T-cell (primary cell): Measurements from ENCODE around the gene PEX1. TPM values are rescaled to one million over a fixed set of nuclear protein-coding genes. Genes with fewer than 3 reads are reported as not detected.
"Not testable (repeated sequence)": the region's sequence is repeated elsewhere in the genome, so short reads cannot be mapped to it uniquely, and the experiment has no call there.

ENCODE experiments used
- ATAC-seq, 4 experiments: fragments of 200-7000 bp in 3 of 4; fragments of 150-1000 bp in 1 of 4; cut with Tn5 transposase; replicated peaks in 1 of 4; 1 replicate in 3 of 4; 2 replicates in 1 of 4; pipeline ENCODE4 v1.10.0; 2021; ENCODE audit warnings: moderate library complexity in 3 of 4, mild to moderate bottlenecking in 2 of 4, moderate number of reproducible peaks in 1 of 4
- CTCF ChIA-PET, 2 donors: fragments of 300-600 bp; sonication (Branson Sonifier 250); formaldehyde crosslinking; loops; one replicate each; lab custom pipeline; 2022; ENCODE audit warnings: antibody characterized with exemption in 2 of 2; lab: Charles Lee
- POLR2A ChIA-PET, 2 donors: fragments of 300-600 bp; sonication (Branson Sonifier 250); formaldehyde crosslinking; loops; one replicate each; lab custom pipeline; 2022; ENCODE audit warnings: antibody characterized with exemption in 2 of 2; lab: Charles Lee
- DNase-seq, 35 experiments: peaks; one replicate each; pipeline versions ENCODE4 v3.0.0 to v3.0.0-alpha.2; 2013 to 2023
- H3K27ac ChIP-seq: one replicate; pipeline ENCODE4 v1.5.1; 2013; ENCODE audit warnings: low read length
- H3K27me3 ChIP-seq, 2 experiments: replicated peaks in 1 of 2; 1 replicate in 1 of 2; 2 replicates in 1 of 2; pipeline versions ENCODE4 v1.6.1 to v1.7.0; 2013; ENCODE audit warnings: low read length in 1 of 2, mixed read lengths in 1 of 2; ENCODE audit not compliant: control insufficient read depth in 2 of 2, insufficient read depth in 2 of 2; ENCODE audit errors: extremely low read depth in 1 of 2
- H3K36me3 ChIP-seq, 2 donors: 1 replicate in 1 of 2; 2 replicates in 1 of 2; pipeline versions ENCODE4 v1.6.1 to v1.7.0; 2013; ENCODE audit warnings: low read length in 1 of 2; ENCODE audit not compliant: control insufficient read depth in 2 of 2, insufficient read depth in 1 of 2; ENCODE audit errors: extremely low read depth in 1 of 2
- H3K4me1 ChIP-seq, 2 experiments: 1 replicate in 1 of 2; 2 replicates in 1 of 2; pipeline versions ENCODE4 v1.6.1 to v1.7.0; 2013; ENCODE audit warnings: low read length in 2 of 2, mixed read lengths in 1 of 2; ENCODE audit not compliant: insufficient read depth in 2 of 2, control insufficient read depth in 1 of 2; ENCODE audit errors: extremely low read depth in 1 of 2
- H3K4me3 ChIP-seq, 2 donors: 1 replicate in 1 of 2; 2 replicates in 1 of 2; pipeline versions ENCODE4 v1.5.1 to v1.7.0; 2013; ENCODE audit warnings: mild to moderate bottlenecking in 2 of 2, low read length in 1 of 2, moderate library complexity in 1 of 2; ENCODE audit not compliant: control insufficient read depth in 1 of 2; ENCODE audit errors: extremely low read depth in 1 of 2
- H3K9me3 ChIP-seq: 2 replicates; pipeline ENCODE4 v1.7.0; 2013
- H3K27ac Mint-ChIP-seq, 2 donors: one replicate each; pipeline ENCODE4 v1.8.0; 2020 to 2021; ENCODE audit warnings: mild to moderate bottlenecking in 2 of 2, mixed read lengths in 2 of 2
- H3K27me3 Mint-ChIP-seq, 2 donors: one replicate each; pipeline ENCODE4 v1.8.0; 2021 to 2022; ENCODE audit warnings: mixed read lengths in 2 of 2
- H3K36me3 Mint-ChIP-seq: one replicate; pipeline ENCODE4 v1.8.0; 2021; ENCODE audit warnings: mixed read lengths
- H3K4me1 Mint-ChIP-seq, 3 donors: one replicate each; pipeline ENCODE4 v1.8.0; 2020 to 2022; ENCODE audit warnings: mixed read lengths in 3 of 3, mild to moderate bottlenecking in 1 of 3
- H3K4me3 Mint-ChIP-seq, 3 donors: one replicate each; pipeline ENCODE4 v1.8.0; 2020 to 2022; ENCODE audit warnings: mild to moderate bottlenecking in 3 of 3, mixed read lengths in 3 of 3, moderate library complexity in 3 of 3
- H3K9me3 Mint-ChIP-seq, 3 donors: one replicate each; pipeline ENCODE4 v1.8.0; 2020 to 2022; ENCODE audit warnings: mixed read lengths in 3 of 3
- WGBS: methylation state at CpG from one replicate; pipeline ENCODE4 v1.1.5; 2013; ENCODE audit warnings: missing lambda C conversion rate; ENCODE audit not compliant: insufficient coverage; 5-methylcytosine and 5-hydroxymethylcytosine counted together
- total RNA-seq, 35 experiments: library from RNA in 6 of 35; stranded (reverse) in 6 of 35; fragments of 120-200 nt in 1 of 35; gene quantifications; one replicate each; pipeline versions ENCODE4 v1.2.1 to v1.2.4 and lab custom pipeline; 2013 to 2026

Gene PEX1
- total RNA-seq, 5 donors from 2014 or later (not counting 1 experiment from before 2014, with no cell fraction given): 24.0 to 33.8 (median 29.2) TPM

- Mint-ChIP-seq H3K4me3 (no peak overlapping the region), H3K27me3 (no peaks in the 10 kb centered on the region), H3K27ac (no peak overlapping the region), H3K36me3 (peaks cover 10% of the 10 kb centered on the region), H3K9me3 (no peaks in the 10 kb centered on the region), H3K4me1 (no peaks in the 10 kb centered on the region)
- Histone ChIP-seq H3K4me3 (no peak overlapping the region), H3K36me3 (peaks cover 3 to 12% of the 10 kb centered on the region in 2 donors), H3K4me1 (no peaks in the 10 kb centered on the region), H3K27me3 (no peaks in the 10 kb centered on the region), H3K9me3 (no peaks in the 10 kb centered on the region), H3K27ac (no peak overlapping the region)
- DNase-seq (no peak), ATAC-seq (no peak)
- WGBS: 86% methylated on average over 2 of the region's 7 CpGs
- ChIA-PET POLR2A (no interaction called here), CTCF (no interaction called here)
Observed at GRCh38 chr7:92557808-92558362, 29.6 kb upstream of the PEX1 start.

- Mint-ChIP-seq H3K36me3 (peaks cover 9% of the 10 kb centered on the region), H3K9me3 (no peaks in the 10 kb centered on the region), H3K27ac (no peak overlapping the region), H3K27me3 (no peaks in the 10 kb centered on the region), H3K4me1 (no peaks in the 10 kb centered on the region), H3K4me3 (no peak overlapping the region)
- Histone ChIP-seq H3K27me3 (peaks cover 0 to under 1% of the 10 kb centered on the region in 2 experiments), H3K4me1 (no peaks in the 10 kb centered on the region), H3K9me3 (no peaks in the 10 kb centered on the region), H3K36me3 (peaks cover 3 to 8% of the 10 kb centered on the region in 2 donors), H3K4me3 (no peak overlapping the region), H3K27ac (no peak overlapping the region)
- no CpG with 5 or more reads among the region's 2 CpGs for WGBS
- POLR2A ChIA-PET: no interaction called here
- ATAC-seq (no peak), DNase-seq (no peak)
- CTCF ChIA-PET: no interaction called here
Observed at GRCh38 chr7:92557249-92557648, 28.9 kb upstream of the PEX1 start.

- Mint-ChIP-seq H3K4me1 (no peaks in the 10 kb centered on the region), H3K4me3 (no peak overlapping the region), H3K27ac (no peak overlapping the region), H3K27me3 (no peaks in the 10 kb centered on the region), H3K36me3 (no peaks in the 10 kb centered on the region), H3K9me3 (no peaks in the 10 kb centered on the region)
- no peaks in the 10 kb centered on the region for H3K4me1 ChIP-seq
- H3K36me3 ChIP-seq: no peaks in the 10 kb centered on the region
- CTCF ChIA-PET: no interaction called here
- H3K4me3 ChIP-seq: no peak overlapping the region
- ATAC-seq: no peak
- no peaks in the 10 kb centered on the region for H3K9me3 ChIP-seq
- H3K27me3 ChIP-seq: peaks cover 0 to 15% of the 10 kb centered on the region in 2 experiments
- H3K27ac ChIP-seq: no peak overlapping the region
- DNase-seq: no peak
- POLR2A ChIA-PET: interaction anchor here in 1 of 2 donors (0.6 kb wide), 1 partner anchor 9 kb away, joined by 6 read pairs; no protein-coding TSS in a partner anchor
- 82% methylated on average over 2 of the region's 4 CpGs for WGBS
Observed at GRCh38 chr7:92550194-92550593, 21.9 kb upstream of the PEX1 start.

- no peaks in the 10 kb centered on the region for H3K27me3 Mint-ChIP-seq
- ChIA-PET POLR2A (no interaction called here), CTCF (no interaction called here)
- no peaks in the 10 kb centered on the region for H3K4me1 ChIP-seq
- no peaks in the 10 kb centered on the region for H3K36me3 Mint-ChIP-seq
- H3K27me3 ChIP-seq: peaks cover 0 to 15% of the 10 kb centered on the region in 2 experiments
- H3K9me3 ChIP-seq: no peaks in the 10 kb centered on the region
- H3K27ac ChIP-seq: no peak overlapping the region
- DNase-seq (no peak), ATAC-seq (no peak)
- no peak overlapping the region for H3K4me3 Mint-ChIP-seq
- no peaks in the 10 kb centered on the region for H3K4me1 Mint-ChIP-seq
- no peak overlapping the region for H3K27ac Mint-ChIP-seq
- no peaks in the 10 kb centered on the region for H3K36me3 ChIP-seq
- H3K9me3 Mint-ChIP-seq: no peaks in the 10 kb centered on the region
- no peak overlapping the region for H3K4me3 ChIP-seq
- WGBS: 96% methylated on average over 3 of the region's 6 CpGs
Observed at GRCh38 chr7:92547579-92547978, 19.3 kb upstream of the PEX1 start.

GRCh38 chr7:92546856-92547497 lies 18.7 kb upstream of the PEX1 start:
- DNase-seq: no peak
- Histone ChIP-seq H3K9me3 (no peaks in the 10 kb centered on the region), H3K36me3 (no peaks in the 10 kb centered on the region), H3K27ac (no peak overlapping the region), H3K27me3 (peaks cover 0 to 12% of the 10 kb centered on the region in 2 experiments), H3K4me3 (no peak overlapping the region), H3K4me1 (no peaks in the 10 kb centered on the region)
- ATAC-seq: no peak
- Mint-ChIP-seq H3K4me1 (no peaks in the 10 kb centered on the region), H3K4me3 (no peak overlapping the region), H3K27me3 (no peaks in the 10 kb centered on the region), H3K36me3 (no peaks in the 10 kb centered on the region), H3K9me3 (peaks cover 0 to under 1% (median 0%) of the 10 kb centered on the region in 3 donors), H3K27ac (no peak overlapping the region)
- ChIA-PET POLR2A (no interaction called here), CTCF (no interaction called here)
- WGBS: 84% methylated on average over 16 of the region's 17 CpGs

- WGBS: 94% methylated on average over 26 of the region's 30 CpGs
Observed at GRCh38 chr7:92545116-92545515, 16.8 kb upstream of the PEX1 start.

More at GRCh38 chr7:92545116-92545515, 16.8 kb upstream of the PEX1 start:
- H3K36me3 ChIP-seq, H3K4me3 ChIP-seq, H3K27me3 Mint-ChIP-seq, H3K4me1 ChIP-seq, H3K27ac Mint-ChIP-seq, H3K4me1 Mint-ChIP-seq, H3K27ac ChIP-seq, H3K9me3 ChIP-seq, H3K9me3 Mint-ChIP-seq, DNase-seq, POLR2A ChIA-PET, ATAC-seq, H3K4me3 Mint-ChIP-seq, H3K36me3 Mint-ChIP-seq, CTCF ChIA-PET: not testable (repeated sequence)
- H3K27me3 ChIP-seq: peaks cover 0 to 11% of the 10 kb centered on the region in 2 experiments
